K562 (cell line): ENCODE measurements around the gene BTBD16. TPM values are rescaled to one million over a fixed set of nuclear protein-coding genes. Genes with fewer than 3 reads are reported as not detected.

Experiments used
- ATAC-seq: fragments of 200-7000 bp; cut with Tn5 transposase; 3 replicates; pipeline ENCODE4 v1.9.1; 2020; ENCODE audit warnings: moderate library complexity
- BruUV-seq: library from RNA; stranded (reverse); fragments of 400-500 nt; replicated peaks from 2 replicates; lab custom pipeline; 2021; lab: Mats Ljungman, UMichigan
- CTCF ChIA-PET: fragments of 300-600 bp; formaldehyde crosslinking; extraction: SDS; loops from one replicate; lab custom pipeline; 2021; ENCODE audit warnings: low intra/inter-chr PET ratio; lab: Yijun Ruan, JAX
- POLR2A ChIA-PET: fragments of 300-600, 350-650 bp; sonication (Branson Sonifier 250); formaldehyde crosslinking; extraction: SDS; loops from one replicate; lab custom pipeline; 2021; ENCODE audit warnings: antibody characterized with exemption, inconsistent platforms; lab: Yijun Ruan, JAX
- DNase-seq, 4 experiments: peaks; one replicate each; pipeline versions ENCODE4 v3.0.0 to v3.0.0-alpha.2; 2011 to 2018; ENCODE audit warnings: low spot score in 3 of 4, mixed read lengths in 3 of 4; ENCODE audit errors: extremely low read depth in 1 of 4
- FAIRE-seq: peaks from 2 replicates; lab custom pipeline; 2011; peaks lifted over from hg19 to GRCh38; lab: Jason Lieb, UNC
- H2AFZ ChIP-seq: 2 replicates; pipeline ENCODE4 v1.6.0; 2011; ENCODE audit warnings: low read depth, low read length, control low read depth, inconsistent platforms
- H3K27ac ChIP-seq: fragments of 200-600 bp; 3 replicates; pipeline ENCODE4 v1.8.0; 2011; ENCODE audit warnings: low read depth, mild to moderate bottlenecking, control low read depth, inconsistent platforms, low read length, moderate library complexity, mixed read lengths; ENCODE audit errors: extremely low read depth
- H3K27me3 ChIP-seq, 2 experiments: fragments of 300-600 bp in 1 of 2; 2 replicates in 1 of 2; 3 replicates in 1 of 2; pipeline versions ENCODE4 v1.6.0 to v1.8.0; 2011; ENCODE audit warnings: inconsistent platforms in 2 of 2, low read length in 2 of 2, mild to moderate bottlenecking in 1 of 2, mixed read lengths in 1 of 2, moderate library complexity in 1 of 2; ENCODE audit not compliant: control insufficient read depth in 2 of 2, insufficient read depth in 2 of 2
- H3K36me3 ChIP-seq: fragments of 300-600 bp; 3 replicates; pipeline ENCODE4 v1.8.0; 2011; ENCODE audit warnings: mild to moderate bottlenecking, low read length, inconsistent platforms; ENCODE audit not compliant: control insufficient read depth, insufficient read depth
- H3K4me1 ChIP-seq, 2 experiments: fragments of 200-600 bp in 1 of 2; replicated peaks in 1 of 2; 2 replicates in 1 of 2; 3 replicates in 1 of 2; pipeline versions ENCODE4 v1.5.1 to v1.8.0; 2011; ENCODE audit warnings: inconsistent platforms in 2 of 2, low read length in 2 of 2, mild to moderate bottlenecking in 1 of 2, mixed read lengths in 1 of 2, moderate library complexity in 1 of 2; ENCODE audit not compliant: control insufficient read depth in 2 of 2, insufficient read depth in 2 of 2
- H3K4me2 ChIP-seq: 2 replicates; pipeline ENCODE4 v1.6.1; 2011; ENCODE audit warnings: low read length, control low read depth, inconsistent platforms, mixed read lengths; ENCODE audit not compliant: insufficient read depth
- H3K4me3 ChIP-seq: fragments of 200-600 bp; sonication (generic), shearing (Covaris generic); 2 replicates; pipeline ENCODE4 v1.5.1; 2016; ENCODE audit warnings: control low read depth, inconsistent platforms
- H3K79me2 ChIP-seq: fragments of 200-600 bp; 3 replicates; pipeline ENCODE4 v1.8.0; 2011; ENCODE audit warnings: low read length, inconsistent platforms; ENCODE audit not compliant: control insufficient read depth, insufficient read depth
- H3K9ac ChIP-seq, 2 experiments: 2 replicates each; pipeline versions ENCODE4 v1.6.0 to v1.6.1; 2011; ENCODE audit warnings: low read depth in 2 of 2, low read length in 2 of 2, control low read depth in 1 of 2, inconsistent platforms in 1 of 2, mild to moderate bottlenecking in 1 of 2, mixed read lengths in 1 of 2; ENCODE audit not compliant: insufficient read depth in 1 of 2
- H3K9me1 ChIP-seq: one replicate; pipeline ENCODE4 v1.6.0; 2011; ENCODE audit warnings: inconsistent platforms, mild to moderate bottlenecking, low read length, moderate library complexity; ENCODE audit not compliant: control insufficient read depth, insufficient read depth
- H3K9me3 ChIP-seq: replicated peaks from 2 replicates; pipeline ENCODE4 v1.5.1; 2011; ENCODE audit warnings: low read depth, low read length, inconsistent platforms; ENCODE audit not compliant: control insufficient read depth, insufficient read depth
- H4K20me1 ChIP-seq: replicated peaks from 2 replicates; pipeline ENCODE4 v1.6.1; 2011; ENCODE audit warnings: low read length, inconsistent platforms, mixed read lengths; ENCODE audit not compliant: control insufficient read depth, insufficient read depth
- COPS2 ChIP-seq: fragments of 450-650 bp; conservative IDR thresholded peaks from 2 replicates; pipeline ENCODE4 v1.6.1; 2016; ENCODE audit warnings: mild to moderate bottlenecking, moderate library complexity
- TFE3 ChIP-seq: fragments of 450-650 bp; formaldehyde crosslinking; IDR thresholded peaks from 2 replicates; pipeline ENCODE4 v1.4.0; 2020; ENCODE audit warnings: mild to moderate bottlenecking, mixed read lengths
- ZNF224 ChIP-seq: sonication (generic); formaldehyde crosslinking; IDR thresholded peaks from 2 replicates; pipeline ENCODE4 v1.8.0; 2022; ENCODE audit warnings: mild to moderate bottlenecking, missing genetic modification reagents
- WGBS: fragments of 100-300 bp; shearing (Covaris generic); methylation state at CpG from one replicate; pipeline ENCODE4 v1.1.6; 2016; ENCODE audit warnings: low coverage, mixed read lengths; ENCODE audit not compliant: insufficient coverage; ENCODE audit errors: missing lambda C conversion rate; 5-methylcytosine and 5-hydroxymethylcytosine counted together
- in situ Hi-C: fragments of 300-500 bp; cut with MboI; formaldehyde crosslinking; loops from 4 replicates; pipeline ENCODE4 v1.15.0; 2018; ENCODE audit warnings: inconsistent platforms, mixed read lengths
- intact Hi-C: fragments of 100-400 bp; cut with micrococcal nuclease; formaldehyde crosslinking; loops from 2 replicates; pipeline ENCODE4 v1.14.2; 2022
- polyA plus RNA-seq, 8 experiments: library from polyadenylated mRNA; depleted of rRNA in 4 of 8; stranded (reverse) in 5 of 8; unstranded in 3 of 8; fragments of >200 nt; fragmentation: Nextera tagmentation in 2 of 8; fragmentation: Illumina TruSeq in 1 of 8; extraction: Ambion mirVana in 2 of 8; extraction: Trizol in 1 of 8; gene quantifications; 2 replicates each; pipeline versions ENCODE4 v1.2.1 to v1.2.3, GENCODE V29; 2011 to 2014; ENCODE audit warnings: inconsistent platforms in 1 of 8, missing spikeins in 1 of 8
- total RNA-seq, 7 experiments: library from RNA; depleted of rRNA in 6 of 7; stranded (reverse); fragments of >200 nt in 6 of 7; fragmentation: Illumina TruSeq in 2 of 7; extraction: Trizol in 2 of 7; gene quantifications; 2 replicates each; pipeline versions ENCODE4 v1.2.1 to v1.2.3, GENCODE V29; 2011 to 2021; ENCODE audit warnings: low replicate concordance in 1 of 7
- TF ChIP-seq, protein P1 (sequence below): fragments of 250-450 bp; sonication (Bioruptor Pico); IDR thresholded peaks from 2 replicates; pipeline ENCODE4 v1.8.0; 2021; ENCODE audit warnings: borderline replicate concordance, mild to moderate bottlenecking, moderate library complexity; ENCODE audit not compliant: poor library complexity, severe bottlenecking
- TF ChIP-seq, protein P2 (sequence below): fragments of 250-450 bp; sonication (Bioruptor Pico); IDR thresholded peaks from 2 replicates; pipeline ENCODE4 v1.4.0; 2020

Gene BTBD16
- total and polyA plus RNA-seq, 9 of the 15 experiments (the other 6 are each of a cell fraction or from before 2014, with no cell fraction given), result 0.11 TPM; not detected in 8

- H3K27me3 ChIP-seq, result no peaks in the 10 kb centered on the region; a peak in 1 of 5 replicates
- WGBS, result 1% methylated on average over 9 of the region's 10 CpGs
- TF ChIP-seq, protein P1, sequence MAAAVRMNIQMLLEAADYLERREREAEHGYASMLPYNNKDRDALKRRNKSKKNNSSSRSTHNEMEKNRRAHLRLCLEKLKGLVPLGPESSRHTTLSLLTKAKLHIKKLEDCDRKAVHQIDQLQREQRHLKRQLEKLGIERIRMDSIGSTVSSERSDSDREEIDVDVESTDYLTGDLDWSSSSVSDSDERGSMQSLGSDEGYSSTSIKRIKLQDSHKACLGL (CRISPR knock-in tag), result no peak
- TF ChIP-seq TFE3 (no peak), COPS2 (no peak), ZNF224 (CRISPR knock-in tag) (no peak)
- TF ChIP-seq, protein P2, sequence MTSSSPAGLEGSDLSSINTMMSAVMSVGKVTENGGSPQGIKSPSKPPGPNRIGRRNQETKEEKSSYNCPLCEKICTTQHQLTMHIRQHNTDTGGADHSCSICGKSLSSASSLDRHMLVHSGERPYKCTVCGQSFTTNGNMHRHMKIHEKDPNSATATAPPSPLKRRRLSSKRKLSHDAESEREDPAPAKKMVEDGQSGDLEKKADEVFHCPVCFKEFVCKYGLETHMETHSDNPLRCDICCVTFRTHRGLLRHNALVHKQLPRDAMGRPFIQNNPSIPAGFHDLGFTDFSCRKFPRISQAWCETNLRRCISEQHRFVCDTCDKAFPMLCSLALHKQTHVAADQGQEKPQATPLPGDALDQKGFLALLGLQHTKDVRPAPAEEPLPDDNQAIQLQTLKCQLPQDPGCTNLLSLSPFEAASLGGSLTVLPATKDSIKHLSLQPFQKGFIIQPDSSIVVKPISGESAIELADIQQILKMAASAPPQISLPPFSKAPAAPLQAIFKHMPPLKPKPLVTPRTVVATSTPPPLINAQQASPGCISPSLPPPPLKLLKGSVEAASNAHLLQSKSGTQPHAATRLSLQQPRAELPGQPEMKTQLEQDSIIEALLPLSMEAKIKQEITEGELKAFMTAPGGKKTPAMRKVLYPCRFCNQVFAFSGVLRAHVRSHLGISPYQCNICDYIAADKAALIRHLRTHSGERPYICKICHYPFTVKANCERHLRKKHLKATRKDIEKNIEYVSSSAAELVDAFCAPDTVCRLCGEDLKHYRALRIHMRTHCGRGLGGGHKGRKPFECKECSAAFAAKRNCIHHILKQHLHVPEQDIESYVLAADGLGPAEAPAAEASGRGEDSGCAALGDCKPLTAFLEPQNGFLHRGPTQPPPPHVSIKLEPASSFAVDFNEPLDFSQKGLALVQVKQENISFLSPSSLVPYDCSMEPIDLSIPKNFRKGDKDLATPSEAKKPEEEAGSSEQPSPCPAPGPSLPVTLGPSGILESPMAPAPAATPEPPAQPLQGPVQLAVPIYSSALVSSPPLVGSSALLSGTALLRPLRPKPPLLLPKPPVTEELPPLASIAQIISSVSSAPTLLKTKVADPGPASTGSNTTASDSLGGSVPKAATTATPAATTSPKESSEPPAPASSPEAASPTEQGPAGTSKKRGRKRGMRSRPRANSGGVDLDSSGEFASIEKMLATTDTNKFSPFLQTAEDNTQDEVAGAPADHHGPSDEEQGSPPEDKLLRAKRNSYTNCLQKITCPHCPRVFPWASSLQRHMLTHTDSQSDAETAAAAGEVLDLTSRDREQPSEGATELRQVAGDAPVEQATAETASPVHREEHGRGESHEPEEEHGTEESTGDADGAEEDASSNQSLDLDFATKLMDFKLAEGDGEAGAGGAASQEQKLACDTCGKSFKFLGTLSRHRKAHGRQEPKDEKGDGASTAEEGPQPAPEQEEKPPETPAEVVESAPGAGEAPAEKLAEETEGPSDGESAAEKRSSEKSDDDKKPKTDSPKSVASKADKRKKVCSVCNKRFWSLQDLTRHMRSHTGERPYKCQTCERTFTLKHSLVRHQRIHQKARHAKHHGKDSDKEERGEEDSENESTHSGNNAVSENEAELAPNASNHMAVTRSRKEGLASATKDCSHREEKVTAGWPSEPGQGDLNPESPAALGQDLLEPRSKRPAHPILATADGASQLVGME (CRISPR knock-in tag), result no peak
- TF ChIP-seq, all 486 proteins: peak for 0
- Histone ChIP-seq H3K27ac (no peak overlapping the region), H3K4me3 (no peak overlapping the region), H3K79me2 (no peaks in the 10 kb centered on the region), H3K9ac (no peak overlapping the region), H2AFZ (no peak overlapping the region), H3K9me1 (no peaks in the 10 kb centered on the region), H3K4me1 (no peaks in the 10 kb centered on the region), H3K9me3 (no peaks in the 10 kb centered on the region), H4K20me1 (no peaks in the 10 kb centered on the region), H3K36me3 (no peaks in the 10 kb centered on the region), H3K4me2 (no peak overlapping the region)
- DNase-seq (no peak), FAIRE-seq (no peak), ATAC-seq (no peak)
- BruUV-seq, result no TSS peak
- intact Hi-C loops, result no loop called here
- in situ Hi-C loops, result no loop called here
- POLR2A ChIA-PET, result no interaction called here
- CTCF ChIA-PET, result no interaction called here
Measured at GRCh38 chr10:122293156-122293960, 22.3 kb downstream of the BTBD16 start.
